K562 (cell line): ENCODE data around the gene CSRP2. TPM values are rescaled to one million over a fixed set of nuclear protein-coding genes. Genes with fewer than 3 reads are reported as not detected.

ENCODE experiments used
- JUN ChIP-seq, 2 experiments: sonication (generic) in 1 of 2; formaldehyde crosslinking in 1 of 2; IDR thresholded peaks; 2 replicates each; pipeline versions ENCODE4 v1.6.1 to v1.8.0; 2012 to 2022; ENCODE audit warnings: borderline replicate concordance in 2 of 2, mild to moderate bottlenecking in 2 of 2, improper control_type of control experiment in 1 of 2, low read depth in 1 of 2, low read length in 1 of 2, missing genetic modification reagents in 1 of 2
- POLR2AphosphoS5 ChIP-seq: IDR thresholded peaks from 2 replicates; pipeline ENCODE4 v1.6.1; 2011; ENCODE audit warnings: mild to moderate bottlenecking, low read depth, low read length, moderate library complexity; ENCODE audit not compliant: control insufficient read depth, insufficient read depth
- SREBF2 ChIP-seq: sonication (generic); formaldehyde crosslinking; IDR thresholded peaks from 2 replicates; pipeline ENCODE4 v1.4.0; 2020; ENCODE audit warnings: mild to moderate bottlenecking, missing genetic modification reagents
- ZKSCAN1 ChIP-seq: fragments of 150-350 bp; IDR thresholded peaks from 2 replicates; pipeline ENCODE4 v1.6.1; 2016; ENCODE audit warnings: low read depth, low read length
- ZNF507 ChIP-seq: conservative IDR thresholded peaks from 2 replicates; pipeline ENCODE4 v1.6.1; 2017; ENCODE audit warnings: missing genetic modification characterization, missing compliant biosample characterization
- polyA plus RNA-seq, 8 experiments: library from polyadenylated mRNA; depleted of rRNA in 4 of 8; stranded (reverse) in 5 of 8; unstranded in 3 of 8; fragments of >200 nt; fragmentation: Nextera tagmentation in 2 of 8; fragmentation: Illumina TruSeq in 1 of 8; extraction: Ambion mirVana in 2 of 8; extraction: Trizol in 1 of 8; gene quantifications; 2 replicates each; pipeline versions ENCODE4 v1.2.1 to v1.2.3, GENCODE V29; 2011 to 2014; ENCODE audit warnings: inconsistent platforms in 1 of 8, missing spikeins in 1 of 8
- total RNA-seq, 7 experiments: library from RNA; depleted of rRNA in 6 of 7; stranded (reverse); fragments of >200 nt in 6 of 7; fragmentation: Illumina TruSeq in 2 of 7; extraction: Trizol in 2 of 7; gene quantifications; 2 replicates each; pipeline versions ENCODE4 v1.2.1 to v1.2.3, GENCODE V29; 2011 to 2021; ENCODE audit warnings: low replicate concordance in 1 of 7
- TF ChIP-seq, protein P1 (sequence below): fragments of 450-650 bp; IDR thresholded peaks from 2 replicates; pipeline ENCODE4 v1.6.1; 2016; ENCODE audit warnings: low read depth
- TF ChIP-seq, protein P2 (sequence below): fragments of 200-800 bp; sonication (Bioruptor generic); IDR thresholded peaks from 2 replicates; pipeline ENCODE4 v1.6.1; 2017; ENCODE audit warnings: missing genetic modification characterization, missing compliant biosample characterization
- TF ChIP-seq, protein P3 (sequence below): sonication (generic); formaldehyde crosslinking; IDR thresholded peaks from 2 replicates; pipeline ENCODE4 v1.8.0; 2022; ENCODE audit warnings: missing genetic modification reagents, mild to moderate bottlenecking, moderate library complexity, borderline replicate concordance
- TF ChIP-seq, protein P4 (sequence below): fragments of 200-800 bp; sonication (Bioruptor generic); IDR thresholded peaks from 2 replicates; pipeline ENCODE4 v1.6.1; 2016; ENCODE audit warnings: missing genetic modification characterization, missing compliant biosample characterization

The CSRP2 gene
- total and polyA plus RNA-seq, 9 of the 15 experiments (the other 6 are each of a cell fraction or from before 2014, with no cell fraction given) = 0.32 to 6.2 (median 2.3) TPM

DNA sequence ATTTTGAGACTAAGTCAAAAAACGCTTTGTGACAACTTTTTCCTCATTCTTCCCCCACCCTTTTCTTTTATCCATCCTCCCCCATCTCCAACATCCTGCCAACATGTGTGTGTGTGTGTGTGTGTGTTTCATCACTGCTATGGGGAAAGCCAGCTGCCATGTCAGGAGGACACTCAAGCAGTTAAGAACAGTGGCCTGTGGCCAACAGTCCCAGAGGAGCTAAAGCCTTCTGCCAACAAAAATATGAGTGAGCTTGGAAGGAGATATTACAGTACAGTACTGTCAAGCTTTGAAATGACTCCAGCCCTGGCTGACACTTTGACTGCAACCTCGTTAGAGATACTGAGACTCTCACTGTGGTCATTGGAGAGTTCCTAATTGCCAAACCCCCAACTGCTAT, 5.0 kb upstream of the CSRP2 start (continued):
- TF ChIP-seq, protein P1, sequence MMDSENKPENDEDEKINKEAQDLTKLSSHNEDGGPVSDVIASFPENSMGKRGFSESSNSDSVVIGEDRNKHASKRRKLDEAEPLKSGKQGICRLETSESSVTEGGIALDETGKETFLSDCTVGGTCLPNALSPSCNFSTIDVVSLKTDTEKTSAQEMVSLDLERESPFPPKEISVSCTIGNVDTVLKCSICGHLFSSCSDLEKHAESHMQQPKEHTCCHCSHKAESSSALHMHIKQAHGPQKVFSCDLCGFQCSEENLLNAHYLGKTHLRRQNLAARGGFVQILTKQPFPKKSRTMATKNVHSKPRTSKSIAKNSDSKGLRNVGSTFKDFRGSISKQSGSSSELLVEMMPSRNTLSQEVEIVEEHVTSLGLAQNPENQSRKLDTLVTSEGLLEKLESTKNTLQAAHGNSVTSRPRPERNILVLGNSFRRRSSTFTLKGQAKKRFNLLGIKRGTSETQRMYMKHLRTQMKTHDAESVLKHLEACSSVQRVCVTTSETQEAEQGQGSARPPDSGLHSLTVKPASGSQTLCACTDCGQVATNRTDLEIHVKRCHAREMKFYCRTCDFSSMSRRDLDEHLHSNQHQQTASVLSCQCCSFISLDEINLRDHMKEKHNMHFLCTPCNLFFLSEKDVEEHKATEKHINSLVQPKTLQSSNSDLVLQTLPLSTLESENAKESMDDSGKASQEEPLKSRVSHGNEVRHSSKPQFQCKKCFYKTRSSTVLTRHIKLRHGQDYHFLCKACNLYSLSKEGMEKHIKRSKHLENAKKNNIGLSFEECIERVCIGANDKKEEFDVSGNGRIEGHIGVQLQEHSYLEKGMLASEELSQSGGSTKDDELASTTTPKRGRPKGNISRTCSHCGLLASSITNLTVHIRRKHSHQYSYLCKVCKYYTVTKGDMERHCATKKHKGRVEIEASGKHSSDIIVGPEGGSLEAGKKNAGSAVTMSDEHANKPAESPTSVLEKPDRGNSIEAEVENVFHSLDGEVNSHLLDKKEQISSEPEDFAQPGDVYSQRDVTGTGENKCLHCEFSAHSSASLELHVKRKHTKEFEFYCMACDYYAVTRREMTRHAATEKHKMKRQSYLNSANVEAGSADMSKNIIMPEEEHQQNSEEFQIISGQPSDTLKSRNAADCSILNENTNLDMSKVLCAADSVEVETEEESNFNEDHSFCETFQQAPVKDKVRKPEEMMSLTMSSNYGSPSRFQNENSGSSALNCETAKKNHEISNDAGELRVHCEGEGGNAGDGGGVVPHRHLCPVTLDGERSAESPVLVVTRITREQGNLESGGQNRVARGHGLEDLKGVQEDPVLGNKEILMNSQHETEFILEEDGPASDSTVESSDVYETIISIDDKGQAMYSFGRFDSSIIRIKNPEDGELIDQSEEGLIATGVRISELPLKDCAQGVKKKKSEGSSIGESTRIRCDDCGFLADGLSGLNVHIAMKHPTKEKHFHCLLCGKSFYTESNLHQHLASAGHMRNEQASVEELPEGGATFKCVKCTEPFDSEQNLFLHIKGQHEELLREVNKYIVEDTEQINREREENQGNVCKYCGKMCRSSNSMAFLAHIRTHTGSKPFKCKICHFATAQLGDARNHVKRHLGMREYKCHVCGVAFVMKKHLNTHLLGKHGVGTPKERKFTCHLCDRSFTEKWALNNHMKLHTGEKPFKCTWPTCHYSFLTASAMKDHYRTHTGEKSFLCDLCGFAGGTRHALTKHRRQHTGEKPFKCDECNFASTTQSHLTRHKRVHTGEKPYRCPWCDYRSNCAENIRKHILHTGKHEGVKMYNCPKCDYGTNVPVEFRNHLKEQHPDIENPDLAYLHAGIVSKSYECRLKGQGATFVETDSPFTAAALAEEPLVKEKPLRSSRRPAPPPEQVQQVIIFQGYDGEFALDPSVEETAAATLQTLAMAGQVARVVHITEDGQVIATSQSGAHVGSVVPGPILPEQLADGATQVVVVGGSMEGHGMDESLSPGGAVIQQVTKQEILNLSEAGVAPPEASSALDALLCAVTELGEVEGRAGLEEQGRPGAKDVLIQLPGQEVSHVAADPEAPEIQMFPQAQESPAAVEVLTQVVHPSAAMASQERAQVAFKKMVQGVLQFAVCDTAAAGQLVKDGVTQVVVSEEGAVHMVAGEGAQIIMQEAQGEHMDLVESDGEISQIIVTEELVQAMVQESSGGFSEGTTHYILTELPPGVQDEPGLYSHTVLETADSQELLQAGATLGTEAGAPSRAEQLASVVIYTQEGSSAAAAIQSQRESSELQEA = no peak
- TF ChIP-seq POLR2AphosphoS5 = no peak
- no peak for TF ChIP-seq SREBF2 (CRISPR knock-in tag)
- TF ChIP-seq ZNF507 (tag) = no peak
- TF ChIP-seq, protein P2, sequence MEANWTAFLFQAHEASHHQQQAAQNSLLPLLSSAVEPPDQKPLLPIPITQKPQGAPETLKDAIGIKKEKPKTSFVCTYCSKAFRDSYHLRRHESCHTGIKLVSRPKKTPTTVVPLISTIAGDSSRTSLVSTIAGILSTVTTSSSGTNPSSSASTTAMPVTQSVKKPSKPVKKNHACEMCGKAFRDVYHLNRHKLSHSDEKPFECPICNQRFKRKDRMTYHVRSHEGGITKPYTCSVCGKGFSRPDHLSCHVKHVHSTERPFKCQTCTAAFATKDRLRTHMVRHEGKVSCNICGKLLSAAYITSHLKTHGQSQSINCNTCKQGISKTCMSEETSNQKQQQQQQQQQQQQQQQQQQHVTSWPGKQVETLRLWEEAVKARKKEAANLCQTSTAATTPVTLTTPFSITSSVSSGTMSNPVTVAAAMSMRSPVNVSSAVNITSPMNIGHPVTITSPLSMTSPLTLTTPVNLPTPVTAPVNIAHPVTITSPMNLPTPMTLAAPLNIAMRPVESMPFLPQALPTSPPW (CRISPR knock-in tag) = no peak
- TF ChIP-seq, protein P3, sequence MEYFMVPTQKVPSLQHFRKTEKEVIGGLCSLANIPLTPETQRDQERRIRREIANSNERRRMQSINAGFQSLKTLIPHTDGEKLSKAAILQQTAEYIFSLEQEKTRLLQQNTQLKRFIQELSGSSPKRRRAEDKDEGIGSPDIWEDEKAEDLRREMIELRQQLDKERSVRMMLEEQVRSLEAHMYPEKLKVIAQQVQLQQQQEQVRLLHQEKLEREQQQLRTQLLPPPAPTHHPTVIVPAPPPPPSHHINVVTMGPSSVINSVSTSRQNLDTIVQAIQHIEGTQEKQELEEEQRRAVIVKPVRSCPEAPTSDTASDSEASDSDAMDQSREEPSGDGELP (CRISPR knock-in tag) = no peak
- TF ChIP-seq, protein P4, sequence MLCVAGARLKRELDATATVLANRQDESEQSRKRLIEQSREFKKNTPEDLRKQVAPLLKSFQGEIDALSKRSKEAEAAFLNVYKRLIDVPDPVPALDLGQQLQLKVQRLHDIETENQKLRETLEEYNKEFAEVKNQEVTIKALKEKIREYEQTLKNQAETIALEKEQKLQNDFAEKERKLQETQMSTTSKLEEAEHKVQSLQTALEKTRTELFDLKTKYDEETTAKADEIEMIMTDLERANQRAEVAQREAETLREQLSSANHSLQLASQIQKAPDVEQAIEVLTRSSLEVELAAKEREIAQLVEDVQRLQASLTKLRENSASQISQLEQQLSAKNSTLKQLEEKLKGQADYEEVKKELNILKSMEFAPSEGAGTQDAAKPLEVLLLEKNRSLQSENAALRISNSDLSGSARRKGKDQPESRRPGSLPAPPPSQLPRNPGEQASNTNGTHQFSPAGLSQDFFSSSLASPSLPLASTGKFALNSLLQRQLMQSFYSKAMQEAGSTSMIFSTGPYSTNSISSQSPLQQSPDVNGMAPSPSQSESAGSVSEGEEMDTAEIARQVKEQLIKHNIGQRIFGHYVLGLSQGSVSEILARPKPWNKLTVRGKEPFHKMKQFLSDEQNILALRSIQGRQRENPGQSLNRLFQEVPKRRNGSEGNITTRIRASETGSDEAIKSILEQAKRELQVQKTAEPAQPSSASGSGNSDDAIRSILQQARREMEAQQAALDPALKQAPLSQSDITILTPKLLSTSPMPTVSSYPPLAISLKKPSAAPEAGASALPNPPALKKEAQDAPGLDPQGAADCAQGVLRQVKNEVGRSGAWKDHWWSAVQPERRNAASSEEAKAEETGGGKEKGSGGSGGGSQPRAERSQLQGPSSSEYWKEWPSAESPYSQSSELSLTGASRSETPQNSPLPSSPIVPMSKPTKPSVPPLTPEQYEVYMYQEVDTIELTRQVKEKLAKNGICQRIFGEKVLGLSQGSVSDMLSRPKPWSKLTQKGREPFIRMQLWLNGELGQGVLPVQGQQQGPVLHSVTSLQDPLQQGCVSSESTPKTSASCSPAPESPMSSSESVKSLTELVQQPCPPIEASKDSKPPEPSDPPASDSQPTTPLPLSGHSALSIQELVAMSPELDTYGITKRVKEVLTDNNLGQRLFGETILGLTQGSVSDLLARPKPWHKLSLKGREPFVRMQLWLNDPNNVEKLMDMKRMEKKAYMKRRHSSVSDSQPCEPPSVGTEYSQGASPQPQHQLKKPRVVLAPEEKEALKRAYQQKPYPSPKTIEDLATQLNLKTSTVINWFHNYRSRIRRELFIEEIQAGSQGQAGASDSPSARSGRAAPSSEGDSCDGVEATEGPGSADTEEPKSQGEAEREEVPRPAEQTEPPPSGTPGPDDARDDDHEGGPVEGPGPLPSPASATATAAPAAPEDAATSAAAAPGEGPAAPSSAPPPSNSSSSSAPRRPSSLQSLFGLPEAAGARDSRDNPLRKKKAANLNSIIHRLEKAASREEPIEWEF = no peak
- TF ChIP-seq JUN (IDR thresholded peaks at IDR 0.05; ENCODE audit: borderline replicate concordance, low read depth, low read length) = no peak
- no peak for TF ChIP-seq JUN (CRISPR knock-in tag; IDR thresholded peaks at IDR 0.05; ENCODE audit: borderline replicate concordance)
- no peak for TF ChIP-seq ZKSCAN1
